CD4-positive, alpha-beta memory T cell (primary cell): ENCODE results near the gene REPS1. TPM values are rescaled to one million over a fixed set of nuclear protein-coding genes. Genes with fewer than 3 reads are reported as not detected.
A peak's percentile ranks its signal among the peaks of the same experiment; 100 is the strongest.

Experiments used
- CTCF ChIA-PET: fragments of 350-600 bp; sonication (Branson Sonifier 250); formaldehyde crosslinking; loops from one replicate; lab custom pipeline; 2021; ENCODE audit warnings: inconsistent platforms; ENCODE audit not compliant: partially characterized antibody; lab: Charles Lee
- POLR2A ChIA-PET: fragments of 350-600 bp; sonication (Branson Sonifier 250); formaldehyde crosslinking; loops from one replicate; lab custom pipeline; 2021; ENCODE audit not compliant: partially characterized antibody; lab: Charles Lee
- DNase-seq, 5 donors: peaks; one replicate each; pipeline versions ENCODE4 v3.0.0 to v3.0.0-alpha.2; 2020 to 2022; ENCODE audit warnings: mixed read lengths in 1 of 5
- H3K27ac ChIP-seq: one replicate; pipeline ENCODE4 v1.7.0; 2013; ENCODE audit warnings: low read depth, low read length
- H3K27me3 ChIP-seq: 2 replicates; pipeline ENCODE4 v1.7.0; 2013; ENCODE audit warnings: mild to moderate bottlenecking, low read length, moderate library complexity; ENCODE audit not compliant: insufficient read depth
- H3K36me3 ChIP-seq: 2 replicates; pipeline ENCODE4 v1.7.0; 2013; ENCODE audit warnings: mild to moderate bottlenecking, low read length, moderate library complexity; ENCODE audit not compliant: insufficient read depth
- H3K4me1 ChIP-seq: 2 replicates; pipeline ENCODE4 v1.7.0; 2013; ENCODE audit warnings: mild to moderate bottlenecking, low read length, moderate library complexity; ENCODE audit not compliant: insufficient read depth
- H3K4me3 ChIP-seq, 2 donors: one replicate each; pipeline ENCODE4 v1.7.0; 2013; ENCODE audit warnings: low read length in 2 of 2, mild to moderate bottlenecking in 1 of 2
- H3K9me3 ChIP-seq, 2 donors: one replicate each; pipeline ENCODE4 v1.7.0; 2013; ENCODE audit warnings: low read length in 2 of 2, control low read depth in 1 of 2; ENCODE audit not compliant: control insufficient read depth in 1 of 2
- H3K27ac Mint-ChIP-seq, 7 donors: one replicate each; pipeline ENCODE4 v1.8.0; 2020 to 2021; ENCODE audit warnings: mixed read lengths in 7 of 7, mild to moderate bottlenecking in 6 of 7, inconsistent platforms in 3 of 7, moderate library complexity in 3 of 7
- H3K27me3 Mint-ChIP-seq, 2 donors: one replicate each; pipeline ENCODE4 v1.8.0; 2020 to 2021; ENCODE audit warnings: mixed read lengths in 2 of 2
- H3K36me3 Mint-ChIP-seq, 2 donors: one replicate each; pipeline ENCODE4 v1.8.0; 2020 to 2021; ENCODE audit warnings: mixed read lengths in 2 of 2, inconsistent platforms in 1 of 2, mild to moderate bottlenecking in 1 of 2
- H3K4me1 Mint-ChIP-seq, 4 donors: one replicate each; pipeline ENCODE4 v1.8.0; 2020 to 2021; ENCODE audit warnings: mixed read lengths in 4 of 4, mild to moderate bottlenecking in 1 of 4
- H3K4me3 Mint-ChIP-seq, 8 donors: one replicate each; pipeline ENCODE4 v1.8.0; 2020 to 2021; ENCODE audit warnings: mixed read lengths in 8 of 8, mild to moderate bottlenecking in 7 of 8, moderate library complexity in 6 of 8, inconsistent platforms in 3 of 8
- H3K9me3 Mint-ChIP-seq, 8 donors: one replicate each; pipeline ENCODE4 v1.8.0; 2020 to 2021; ENCODE audit warnings: mixed read lengths in 8 of 8, mild to moderate bottlenecking in 5 of 8, inconsistent platforms in 3 of 8, moderate library complexity in 1 of 8
- intact Hi-C: fragments of 100-400 bp; cut with micrococcal nuclease; formaldehyde crosslinking; loops from one replicate; pipeline ENCODE4 v1.15.1; 2023
- polyA plus RNA-seq, 2 donors: library from polyadenylated mRNA; unstranded; fragments of 300-500 nt; fragmentation: Illumina TruSeq; gene quantifications; one replicate each; pipeline ENCODE4 v1.2.3, GENCODE V29; 2021
- total RNA-seq, 2 experiments: library from RNA; stranded (reverse); gene quantifications; one replicate each; pipeline ENCODE4 v1.2.3, GENCODE V29; 2021

The REPS1 gene
- 10 to 100 TPM; 61.7 to 69.3 TPM for total RNA-seq
- 10 to 100 TPM; 22.3 to 44.2 TPM for polyA plus RNA-seq

- no peaks in the 10 kb centered on the region for H3K9me3 ChIP-seq
- H3K27ac ChIP-seq = peak within 1 kb of the TSS; percentile 74
- H3K36me3 Mint-ChIP-seq = peaks cover 0 to 5% of the 10 kb centered on the region in 2 donors
- H3K27me3 Mint-ChIP-seq = no peaks in the 10 kb centered on the region
- peak; percentile 88 to 92 (median 89) for DNase-seq
- no peaks in the 10 kb centered on the region for H3K9me3 Mint-ChIP-seq
- intact Hi-C loops = loop anchor here (1.0 to 10.0 kb wide), 10 partner anchors 40 to 871 kb away; partner anchors contain the start of genes ABRACL, CCDC28A, CITED2 and HECA
- no peaks in the 10 kb centered on the region for H3K36me3 ChIP-seq
- peak within 1 kb of the TSS; percentile 87 to 95 (median 92) for H3K4me3 Mint-ChIP-seq
- H3K4me3 ChIP-seq = peak within 1 kb of the TSS; percentile 66 to 89
- POLR2A ChIA-PET = interaction anchor here (0.5 to 4.9 kb wide), 17 partner anchors 18 to 387 kb away, joined by 3 to 27 read pairs (median 7); partner anchors contain the start of genes ABRACL, CITED2 and TXLNB
- CTCF ChIA-PET = interaction anchor here (0.6 to 5.0 kb wide), 32 partner anchors 9 to 872 kb away, joined by 3 to 19 read pairs (median 4); partner anchors contain the start of genes CITED2 and TXLNB
- H3K4me1 ChIP-seq = peaks cover 47% of the 10 kb centered on the region
- peak within 1 kb of the TSS in 6 of 7 donors; percentile 90 to 96 (median 95) for H3K27ac Mint-ChIP-seq
- no peaks in the 10 kb centered on the region for H3K27me3 ChIP-seq
- H3K4me1 Mint-ChIP-seq = peaks cover 10 to 18% (median 13%) of the 10 kb centered on the region in 4 donors
Observed at GRCh38 chr6:138987643-138988468, at the start of gene REPS1. REPS1 (minus strand) TSS chr6:138988253; CDS start chr6:138987682, 571 bp downstream.

GRCh38 chr6:139037490-139037889 lies 49.4 kb upstream of the REPS1 start:
- ChIA-PET CTCF (interaction anchor here (1.1 kb wide), 1 partner anchor 327 kb away, joined by 3 read pairs; no protein-coding TSS in a partner anchor), POLR2A (interaction anchor here (1.1 to 1.7 kb wide), 2 partner anchors 8 to 76 kb away, joined by 3 to 4 read pairs; partner anchors contain the start of gene ABRACL)
- intact Hi-C loops = no loop called here
- H3K27me3 Mint-ChIP-seq = no peaks in the 10 kb centered on the region
- peaks cover 60 to 73% of the 10 kb centered on the region in 2 donors for H3K36me3 Mint-ChIP-seq
- H3K4me3 Mint-ChIP-seq = no peak overlapping the region
- H3K4me1 Mint-ChIP-seq = peaks cover 20 to 30% (median 27%) of the 10 kb centered on the region in 4 donors
- H3K27ac ChIP-seq = no peak overlapping the region
- H3K9me3 ChIP-seq = no peaks in the 10 kb centered on the region
- DNase-seq = no peak
- H3K27ac Mint-ChIP-seq = no peak overlapping the region
- H3K27me3 ChIP-seq = no peaks in the 10 kb centered on the region
- no peak overlapping the region for H3K4me3 ChIP-seq
- H3K9me3 Mint-ChIP-seq = no peaks in the 10 kb centered on the region
- H3K4me1 ChIP-seq = peaks cover 5% of the 10 kb centered on the region
- peaks cover 12% of the 10 kb centered on the region for H3K36me3 ChIP-seq

GRCh38 chr6:139030228-139030963 lies 42.3 kb upstream of the REPS1 start:
- Mint-ChIP-seq H3K27me3 (no peaks in the 10 kb centered on the region), H3K4me3 (no peak overlapping the region), H3K36me3 (peaks cover 21 to 30% of the 10 kb centered on the region in 2 donors), H3K27ac (no peak overlapping the region), H3K4me1 (peaks cover 24 to 37% (median 30%) of the 10 kb centered on the region in 4 donors), H3K9me3 (no peaks in the 10 kb centered on the region)
- intact Hi-C loops = loop anchor here (1.0 to 5.0 kb wide), 3 partner anchors 83 to 628 kb away; partner anchors contain the start of gene HEBP2
- Histone ChIP-seq H3K36me3 (peaks cover 8% of the 10 kb centered on the region), H3K4me1 (peaks cover 46% of the 10 kb centered on the region), H3K27me3 (no peaks in the 10 kb centered on the region), H3K9me3 (no peaks in the 10 kb centered on the region), H3K27ac (peak overlapping the region; percentile 88), H3K4me3 (peak overlapping the region; percentile 50 to 97)
- peak; percentile 34 to 51 (median 39) for DNase-seq
- ChIA-PET CTCF (interaction anchor here (0.9 to 3.3 kb wide), 5 partner anchors 13 to 214 kb away, joined by 3 to 17 read pairs (median 4); partner anchors contain the start of gene REPS1), POLR2A (interaction anchor here (0.8 to 6.2 kb wide), 12 partner anchors 9 to 344 kb away, joined by 3 to 62 read pairs (median 14); partner anchors contain the start of genes CITED2, HECA and REPS1)

GRCh38 chr6:139029470-139030227 lies 41.6 kb upstream of the REPS1 start:
- Histone ChIP-seq H3K4me1 (peaks cover 46% of the 10 kb centered on the region), H3K27me3 (no peaks in the 10 kb centered on the region), H3K9me3 (no peaks in the 10 kb centered on the region), H3K36me3 (peaks cover 8% of the 10 kb centered on the region), H3K4me3 (peak overlapping the region; percentile 50 to 97), H3K27ac (peak overlapping the region; percentile 88)
- ChIA-PET POLR2A (interaction anchor here (0.5 to 6.2 kb wide), 25 partner anchors 9 to 344 kb away, joined by 3 to 62 read pairs (median 5); partner anchors contain the start of genes CCDC28A, CITED2, HECA and REPS1), CTCF (interaction anchor here (1.2 to 3.3 kb wide), 4 partner anchors 12 to 214 kb away, joined by 3 to 17 read pairs (median 4); partner anchors contain the start of gene REPS1)
- no peak overlapping the region for H3K27ac Mint-ChIP-seq
- peak overlapping the region in 1 of 8 donors; percentile 95 for H3K4me3 Mint-ChIP-seq
- H3K9me3 Mint-ChIP-seq = no peaks in the 10 kb centered on the region
- H3K27me3 Mint-ChIP-seq = no peaks in the 10 kb centered on the region
- DNase-seq = peak in 4 of 5 donors; percentile 4 to 43 (median 16)
- intact Hi-C loops = loop anchor here (1.0 to 5.0 kb wide), 6 partner anchors 84 to 627 kb away; partner anchors contain the start of genes CCDC28A and HEBP2
- peaks cover 15 to 22% of the 10 kb centered on the region in 2 donors for H3K36me3 Mint-ChIP-seq
- H3K4me1 Mint-ChIP-seq = peaks cover 24 to 37% (median 30%) of the 10 kb centered on the region in 4 donors

- Histone ChIP-seq H3K4me3 (peak within 1 kb of the TSS; percentile 59 to 97), H3K27ac (peak within 1 kb of the TSS; percentile 88), H3K27me3 (no peaks in the 10 kb centered on the region), H3K9me3 (no peaks in the 10 kb centered on the region), H3K36me3 (peaks cover 3% of the 10 kb centered on the region), H3K4me1 (peaks cover 46% of the 10 kb centered on the region)
- Mint-ChIP-seq H3K9me3 (no peaks in the 10 kb centered on the region), H3K27me3 (no peaks in the 10 kb centered on the region), H3K27ac (peak within 1 kb of the TSS; percentile 88 to 98 (median 92)), H3K4me3 (peak within 1 kb of the TSS in 5 of 8 donors; percentile 93 to 98 (median 95)), H3K4me1 (peaks cover 22 to 34% (median 28%) of the 10 kb centered on the region in 4 donors), H3K36me3 (peaks cover 8 to 16% of the 10 kb centered on the region in 2 donors)
- intact Hi-C loops = loop anchor here (1.0 to 5.0 kb wide), 5 partner anchors 41 to 437 kb away; partner anchors contain the start of genes CCDC28A, CITED2 and REPS1
- peak; percentile 74 to 88 (median 75) for DNase-seq
- ChIA-PET POLR2A (interaction anchor here (0.5 to 6.2 kb wide), 22 partner anchors 9 to 345 kb away, joined by 3 to 62 read pairs (median 4); partner anchors contain the start of genes CCDC28A, CITED2, HECA and REPS1), CTCF (interaction anchor here (1.2 to 3.3 kb wide), 2 partner anchors 41 to 96 kb away, joined by 3 to 17 read pairs; partner anchors contain the start of gene REPS1)
Observed at GRCh38 chr6:139028658-139029469, 40.8 kb upstream of the REPS1 start, which contains the start of gene ABRACL. ABRACL (plus strand) TSS chr6:139028745; CDS start chr6:139034161, 5,416 bp downstream.
